Germinal center (tissue), 1 donor: ENCODE results near the gene SLC25A1.

Experiments used
- DNase-seq: peaks from one replicate; pipeline ENCODE4 v3.0.0; 2012; ENCODE audit warnings: mixed read lengths, low spot score

Gene SLC25A1

DNA sequence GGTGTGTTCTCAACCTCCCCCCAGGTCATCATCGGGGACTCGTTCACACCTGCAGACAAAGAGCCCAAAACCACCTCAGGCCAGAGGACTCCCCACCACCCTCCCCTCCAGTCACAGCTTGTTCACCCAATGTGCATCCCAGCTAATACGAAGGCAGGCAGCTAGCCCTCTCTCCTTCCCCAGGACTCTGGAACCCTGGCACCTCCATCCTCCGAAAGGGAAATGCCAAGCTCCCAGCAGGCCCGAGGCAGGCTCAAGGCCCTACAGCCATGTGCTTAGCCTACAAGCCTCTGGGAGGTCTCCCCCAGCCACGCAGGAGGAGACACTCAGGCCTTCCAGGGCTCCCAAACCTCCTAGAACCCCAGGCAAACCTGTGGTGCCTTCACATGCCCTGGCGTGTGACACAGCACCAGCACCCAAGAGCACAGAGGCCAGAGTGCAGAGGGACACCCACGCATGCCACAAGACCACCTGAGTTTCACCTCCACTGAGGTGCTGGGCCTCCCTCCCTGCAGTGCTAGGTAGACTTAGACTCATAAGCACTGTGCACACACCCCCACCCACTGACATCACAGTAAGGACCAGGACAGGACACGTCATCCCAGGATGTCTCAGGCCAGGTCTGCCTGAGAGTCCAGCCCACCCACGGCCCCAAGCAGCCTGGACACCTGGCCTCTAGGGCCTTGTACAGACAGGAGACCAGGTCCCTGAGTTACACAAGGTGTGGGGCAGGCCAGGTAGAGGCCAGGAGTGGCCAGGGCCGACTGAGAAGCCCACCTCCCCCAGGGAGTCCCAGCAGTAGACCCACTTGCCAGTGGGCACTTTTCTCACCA, 40.9 kb downstream of the SLC25A1 start:
- DNase-seq = no peak

DNA sequence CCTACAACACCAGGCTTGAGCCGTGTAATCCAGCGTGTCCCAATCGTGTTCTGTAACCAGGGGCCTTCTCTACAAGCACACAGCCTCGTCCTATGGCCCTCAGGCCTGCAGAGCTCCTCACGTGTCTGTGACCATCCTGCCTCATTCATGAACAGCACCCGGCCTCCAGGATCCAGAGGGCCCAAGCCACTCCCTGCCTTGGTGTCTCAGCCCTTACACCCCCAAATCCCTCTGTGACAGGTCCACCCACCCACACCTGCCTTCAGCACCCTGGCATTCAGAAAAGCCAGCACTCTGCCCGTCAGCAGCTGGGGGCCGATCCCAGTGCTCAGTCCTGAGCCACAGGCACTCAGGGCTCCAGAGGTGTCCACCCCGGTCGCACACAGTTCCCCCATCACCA, 41.6 kb downstream of the SLC25A1 start:
- DNase-seq = no peak

DNA sequence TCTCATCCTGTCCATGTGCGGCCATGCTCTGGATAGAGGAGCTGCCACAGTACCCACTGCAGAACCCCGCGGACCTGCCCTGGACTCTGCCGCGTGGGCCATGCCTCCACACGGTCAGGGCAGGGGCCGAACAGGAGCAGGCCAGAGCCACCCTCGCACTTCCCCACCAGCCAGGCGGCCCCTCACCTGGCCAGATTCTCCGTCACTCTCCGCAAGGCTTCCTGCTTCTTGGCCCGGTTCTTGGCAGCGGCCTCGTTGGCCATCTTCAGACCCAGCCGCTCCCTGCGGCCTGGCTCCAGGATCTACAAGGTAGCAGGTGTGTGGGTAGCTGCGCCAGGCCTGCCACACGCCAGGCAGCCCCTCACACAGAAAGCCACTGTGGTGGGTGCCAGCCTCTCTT, 43.7 kb downstream of the SLC25A1 start:
- DNase-seq = no peak

- no peak for DNase-seq
These were observed 44.2 kb downstream of the SLC25A1 start for GRCh38 chr22:19134176-19134831.

GRCh38 chr22:19133561-19133960, 45.0 kb downstream of the SLC25A1 start:
- DNase-seq = no peak

DNA sequence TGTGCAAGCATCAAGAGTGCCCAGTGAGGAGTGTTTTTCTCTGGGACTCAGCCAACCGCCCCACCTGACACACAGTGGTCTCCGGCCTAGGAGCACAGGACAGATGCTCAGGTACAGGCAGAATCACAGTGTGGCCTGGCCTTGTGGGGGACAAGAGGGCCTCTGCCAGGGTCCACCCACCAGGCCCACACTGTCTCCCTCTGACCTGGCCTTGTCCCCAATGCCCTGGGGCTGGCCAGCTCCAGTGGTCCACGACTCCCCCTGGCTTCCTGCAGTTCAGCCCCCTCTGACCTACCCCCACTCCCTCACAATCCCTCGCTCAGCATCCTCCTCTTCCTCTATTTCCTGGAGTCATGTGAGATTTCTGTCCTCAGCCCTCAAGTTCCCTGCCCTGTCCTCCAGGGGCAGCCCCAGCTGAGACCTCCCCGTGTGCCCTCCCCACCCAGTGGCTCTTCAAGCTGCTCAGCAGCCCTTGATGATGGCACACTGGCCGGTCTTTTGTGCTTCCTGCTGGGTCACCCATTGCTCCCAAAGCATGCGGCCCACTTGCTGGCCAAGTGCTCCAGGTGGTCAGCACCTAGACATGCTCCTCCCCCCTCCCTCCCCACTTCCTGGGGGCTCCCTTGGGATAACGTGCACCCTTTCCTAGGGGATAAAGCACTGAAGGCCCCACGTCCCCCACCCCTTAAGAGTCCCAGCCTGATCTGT, 45.7 kb downstream of the SLC25A1 start:
- no peak for DNase-seq

- DNase-seq = no peak
These were observed 46.4 kb downstream of the SLC25A1 start for GRCh38 chr22:19132153-19132552.

DNA sequence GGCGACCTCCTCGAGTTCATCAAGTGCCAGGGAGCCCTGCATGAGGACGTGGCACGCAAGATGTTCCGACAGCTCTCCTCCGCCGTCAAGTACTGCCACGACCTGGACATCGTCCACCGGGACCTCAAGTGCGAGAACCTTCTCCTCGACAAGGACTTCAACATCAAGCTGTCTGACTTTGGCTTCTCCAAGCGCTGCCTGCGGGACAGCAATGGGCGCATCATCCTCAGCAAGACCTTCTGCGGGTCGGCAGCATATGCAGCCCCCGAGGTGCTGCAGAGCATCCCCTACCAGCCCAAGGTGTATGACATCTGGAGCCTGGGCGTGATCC, 46.9 kb downstream of the SLC25A1 start:
- no peak for DNase-seq

DNA sequence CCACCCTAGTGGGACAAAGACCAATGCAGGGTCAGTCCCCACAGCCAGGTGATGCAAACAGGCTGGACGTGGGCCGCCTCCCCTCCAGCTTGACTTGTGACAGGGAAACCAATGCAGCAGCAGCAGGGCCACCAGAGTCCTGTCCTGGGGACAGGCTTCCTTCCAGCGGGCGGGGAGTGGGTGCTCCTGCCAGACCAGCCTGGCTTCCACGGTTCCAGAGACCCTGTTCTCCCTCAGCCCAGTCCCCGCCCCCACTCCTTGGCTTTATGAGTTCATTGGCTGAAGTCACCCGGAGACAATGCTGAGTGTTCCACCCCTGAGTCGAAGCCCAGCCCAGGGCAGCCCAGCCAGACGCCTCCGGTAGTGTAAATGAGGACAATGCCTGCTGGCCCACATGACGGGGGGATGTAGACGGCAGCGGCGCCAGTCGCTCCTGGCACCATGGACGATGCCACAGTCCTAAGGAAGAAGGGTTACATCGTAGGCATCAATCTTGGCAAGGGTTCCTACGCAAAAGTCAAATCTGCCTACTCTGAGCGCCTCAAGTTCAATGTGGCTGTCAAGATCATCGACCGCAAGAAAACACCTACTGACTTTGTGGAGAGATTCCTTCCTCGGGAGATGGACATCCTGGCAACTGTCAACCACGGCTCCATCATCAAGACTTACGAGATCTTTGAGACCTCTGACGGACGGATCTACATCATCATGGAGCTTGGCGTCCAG, 47.4 kb downstream of the SLC25A1 start, which contains the start of gene TSSK2:
TSSK2 (plus strand) TSS at position 350 of the 726 bp plus-strand sequence; CDS start at position 442, 92 bp downstream.
- DNase-seq = no peak

DNA sequence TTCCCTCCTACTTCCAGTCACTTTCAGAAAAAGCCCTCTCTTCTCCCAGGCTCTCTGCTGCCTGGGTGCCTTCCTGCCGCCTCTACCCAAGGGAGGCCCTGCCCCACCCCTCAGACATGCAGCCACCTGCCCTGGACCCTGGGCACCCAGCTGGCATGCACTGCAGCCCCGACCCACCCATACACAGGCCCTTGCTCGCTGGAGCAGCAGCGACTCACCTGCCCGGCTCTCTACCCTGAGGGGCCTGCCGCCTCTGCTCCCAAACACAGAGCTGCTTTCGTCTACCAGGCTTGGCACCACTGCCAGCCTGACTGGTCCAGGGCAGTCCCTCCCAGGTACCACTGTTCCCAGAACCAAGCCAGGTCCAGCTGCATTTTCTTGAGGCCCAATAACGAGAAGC, 48.7 kb downstream of the SLC25A1 start:
- DNase-seq = no peak

- no peak for DNase-seq
These were observed 49.4 kb downstream of the SLC25A1 start for GRCh38 chr22:19128946-19129727.

DNA sequence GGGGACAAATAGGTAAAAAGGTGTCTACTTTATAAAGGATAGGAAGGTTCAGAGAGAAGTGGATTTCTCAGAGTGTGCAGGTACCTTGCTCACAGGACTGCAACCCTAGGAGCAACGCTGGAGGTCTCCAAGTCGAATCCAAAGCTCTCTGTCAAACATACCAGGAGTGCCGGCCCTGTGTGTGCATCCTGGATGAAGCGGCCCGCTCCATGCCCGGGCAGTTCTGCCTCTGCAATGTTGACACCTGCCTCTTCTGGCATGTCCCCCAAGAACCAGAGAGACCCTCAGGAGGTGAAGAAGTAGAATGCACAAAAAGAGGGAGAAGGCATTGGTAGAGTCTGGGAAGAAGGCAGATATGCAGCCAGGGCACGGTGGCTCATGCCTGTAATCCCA, 50.5 kb downstream of the SLC25A1 start:
- DNase-seq = no peak

DNA sequence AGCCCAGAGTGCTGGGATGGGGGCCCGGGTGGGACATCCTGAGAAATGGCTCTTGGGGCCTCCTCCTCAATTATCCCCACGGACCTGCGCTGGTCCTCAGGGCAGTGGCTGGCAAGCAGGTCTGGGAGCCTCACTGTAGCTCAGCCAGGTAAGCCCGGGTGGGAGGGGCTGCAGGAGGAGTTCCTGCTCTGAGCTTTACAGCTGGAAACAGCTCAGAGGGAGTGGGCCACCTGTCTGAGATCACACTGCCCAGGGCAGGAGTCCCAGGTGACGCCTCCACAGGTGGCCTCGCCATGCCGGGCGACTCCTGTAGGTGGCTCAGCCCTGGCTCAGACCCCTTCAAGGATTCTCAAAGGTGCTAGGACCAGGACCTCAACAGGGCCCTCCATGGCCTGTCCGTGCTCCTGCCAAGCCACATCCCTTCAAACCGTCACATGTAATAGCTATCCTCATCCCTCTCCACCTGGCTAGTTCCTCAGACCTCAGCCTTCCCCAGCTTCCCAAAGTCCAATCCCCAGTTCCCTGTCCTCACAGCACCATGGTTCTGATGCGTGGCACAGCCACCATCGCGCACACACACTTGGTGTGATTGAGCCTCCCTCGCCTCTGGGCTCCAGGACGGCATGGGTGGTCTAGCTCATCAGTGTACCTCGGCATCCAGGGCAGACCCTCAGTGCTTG, 51.1 kb downstream of the SLC25A1 start:
- no peak for DNase-seq

GRCh38 chr22:19126309-19127273, 51.9 kb downstream of the SLC25A1 start:
- DNase-seq = no peak
